C4-2B (cell line): ENCODE results near the gene IL1RL2.
A peak's percentile ranks its signal among the peaks of the same experiment; 100 is the strongest.

Experiments
- CTCF ChIP-seq: fragments of 450-650 bp; conservative IDR thresholded peaks from 2 replicates; pipeline ENCODE4 v1.5.1; 2017; ENCODE audit warnings: mild to moderate bottlenecking
- ZFX ChIP-seq: fragments of 450-650 bp; IDR thresholded peaks from 2 replicates; pipeline ENCODE4 v1.6.1; 2017

DNA sequence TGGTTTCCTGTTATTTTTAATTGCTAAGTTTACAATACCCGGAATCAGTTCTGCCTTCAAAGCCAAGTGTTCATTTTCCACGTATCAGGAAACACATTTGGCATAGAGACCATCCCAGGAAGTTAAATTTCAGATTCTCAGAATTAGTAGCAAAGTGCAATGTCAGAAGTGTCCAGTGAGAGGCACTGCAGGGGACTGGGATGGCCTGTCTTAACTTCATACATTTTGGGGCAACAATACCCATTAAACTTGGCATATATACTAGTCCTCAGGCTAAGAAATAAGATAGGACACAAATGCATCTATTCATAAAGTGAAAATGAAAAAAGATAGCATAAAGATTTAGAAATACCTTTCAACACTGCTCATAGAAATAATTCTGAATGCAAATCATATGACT is 1.5 kb upstream of the IL1RL2 start:
- TF ChIP-seq CTCF: peak; percentile 66
- TF ChIP-seq ZFX: no peak
